Liver (tissue), 9 donors: Measurements from ENCODE around the gene MYH11. TPM values are rescaled to one million over a fixed set of nuclear protein-coding genes. Genes with fewer than 3 reads are reported as not detected.

Source experiments
- DNase-seq: peaks from one replicate; pipeline ENCODE4 v3.0.0-alpha.2; 2017; ENCODE audit warnings: low spot score
- H3K27ac ChIP-seq, 2 donors: one replicate each; pipeline ENCODE4 v1.7.0; 2013; ENCODE audit warnings: inconsistent platforms in 2 of 2, low read length in 2 of 2, control low read depth in 1 of 2, low read depth in 1 of 2, mild to moderate bottlenecking in 1 of 2
- H3K27me3 ChIP-seq, 4 donors: one replicate each; pipeline versions ENCODE4 v1.6.1 to v1.7.0; 2013; ENCODE audit warnings: low read length in 3 of 4, inconsistent platforms in 1 of 4, mild to moderate bottlenecking in 1 of 4, moderate library complexity in 1 of 4; ENCODE audit not compliant: control insufficient read depth in 4 of 4, insufficient read depth in 4 of 4
- H3K36me3 ChIP-seq, 4 donors: one replicate each; pipeline versions ENCODE4 v1.6.1 to v1.7.0; 2013; ENCODE audit warnings: low read length in 3 of 4, mild to moderate bottlenecking in 3 of 4, low read depth in 1 of 4, moderate library complexity in 1 of 4; ENCODE audit not compliant: control insufficient read depth in 4 of 4, insufficient read depth in 3 of 4
- H3K4me1 ChIP-seq, 4 donors: one replicate each; pipeline versions ENCODE4 v1.6.1 to v1.7.0; 2013; ENCODE audit warnings: low read length in 3 of 4, mild to moderate bottlenecking in 3 of 4, moderate library complexity in 1 of 4; ENCODE audit not compliant: control insufficient read depth in 4 of 4, insufficient read depth in 4 of 4
- H3K4me3 ChIP-seq, 3 donors: one replicate each; pipeline versions ENCODE4 v1.6.1 to v1.7.0; 2013; ENCODE audit warnings: low read length in 3 of 3, control low read depth in 1 of 3, low read depth in 1 of 3, mild to moderate bottlenecking in 1 of 3
- H3K9ac ChIP-seq, 2 donors: one replicate each; pipeline ENCODE4 v1.7.0; 2013; ENCODE audit warnings: low read length in 2 of 2, mild to moderate bottlenecking in 2 of 2, moderate library complexity in 2 of 2, control low read depth in 1 of 2, low read depth in 1 of 2
- H3K9me3 ChIP-seq, 4 donors: one replicate each; pipeline versions ENCODE4 v1.6.1 to v1.7.0; 2013; ENCODE audit warnings: low read length in 3 of 4; ENCODE audit not compliant: control insufficient read depth in 4 of 4
- EGR1 ChIP-seq, 2 donors: IDR thresholded peaks; 2 replicates each; pipeline ENCODE4 v1.6.1; 2016 to 2018; ENCODE audit warnings: antibody characterized with exemption in 2 of 2, low read depth in 2 of 2
- FOXA1 ChIP-seq: IDR thresholded peaks from 2 replicates; pipeline ENCODE4 v1.6.1; 2016; ENCODE audit warnings: antibody characterized with exemption
- GABPA ChIP-seq, 2 donors: IDR thresholded peaks in 1 of 2; conservative IDR thresholded peaks in 1 of 2; 2 replicates each; pipeline ENCODE4 v1.6.1; 2016; ENCODE audit warnings: antibody characterized with exemption in 2 of 2, mild to moderate bottlenecking in 1 of 2, moderate library complexity in 1 of 2
- HNF4A ChIP-seq, 2 donors: conservative IDR thresholded peaks; 2 replicates each; pipeline ENCODE4 v1.6.1; 2016; ENCODE audit warnings: antibody characterized with exemption in 2 of 2, mild to moderate bottlenecking in 2 of 2
- HNF4G ChIP-seq: IDR thresholded peaks from 2 replicates; pipeline ENCODE4 v1.6.1; 2016; ENCODE audit warnings: antibody characterized with exemption
- JUND ChIP-seq, 2 donors: IDR thresholded peaks; 2 replicates each; pipeline ENCODE4 v1.6.1; 2016; ENCODE audit warnings: antibody characterized with exemption in 2 of 2
- RAD21 ChIP-seq, 2 donors: IDR thresholded peaks; 2 replicates each; pipeline ENCODE4 v1.6.1; 2016; ENCODE audit warnings: antibody characterized with exemption in 2 of 2, mild to moderate bottlenecking in 2 of 2
- YY1 ChIP-seq: IDR thresholded peaks from 2 replicates; pipeline ENCODE4 v1.6.1; 2016; ENCODE audit warnings: antibody characterized with exemption, mild to moderate bottlenecking
- WGBS: extraction: QIAGEN DNeasy Blood & Tissue Kit; methylation state at CpG from one replicate; pipeline ENCODE4 v1.1.7; 2013; 5-methylcytosine and 5-hydroxymethylcytosine counted together
- polyA plus RNA-seq, 2 donors: library from polyadenylated mRNA; stranded (reverse) in 1 of 2; unstranded in 1 of 2; fragments of 200-250 nt in 1 of 2; fragments of >200 nt in 1 of 2; fragmentation: Nextera tagmentation in 1 of 2; extraction: Ambion mirVana in 1 of 2; gene quantifications; one replicate each; pipeline versions ENCODE4 v1.2.1 to v1.2.3, GENCODE V29; 2013 to 2015
- total RNA-seq, 2 donors: library from RNA; depleted of rRNA; stranded (reverse); fragments of >200 nt; gene quantifications; one replicate each; pipeline ENCODE4 v1.2.3, GENCODE V29; 2014
- TF ChIP-seq, protein P1 (sequence below): IDR thresholded peaks from 2 replicates; pipeline ENCODE4 v1.6.1; 2016; ENCODE audit warnings: antibody characterized with exemption
- TF ChIP-seq, protein P2 (sequence below): IDR thresholded peaks from 2 replicates; pipeline ENCODE4 v1.6.1; 2016; ENCODE audit warnings: antibody characterized with exemption
- TF ChIP-seq, protein P3 (sequence below): IDR thresholded peaks from 2 replicates; pipeline ENCODE4 v1.6.1; 2016; ENCODE audit warnings: antibody characterized with exemption
- TF ChIP-seq, protein P4 (sequence below): IDR thresholded peaks from 2 replicates; pipeline ENCODE4 v1.6.1; 2016; ENCODE audit warnings: antibody characterized with exemption, mild to moderate bottlenecking
- donor health status: healthy.
- donor health status: healthy.
- donor health status: healthy.
- donor health status: healthy.
- donor health status: healthy.

Gene MYH11
- total and polyA plus RNA-seq, 4 donors, result 0.51 to 33.7 (median 4.0) TPM

DNA sequence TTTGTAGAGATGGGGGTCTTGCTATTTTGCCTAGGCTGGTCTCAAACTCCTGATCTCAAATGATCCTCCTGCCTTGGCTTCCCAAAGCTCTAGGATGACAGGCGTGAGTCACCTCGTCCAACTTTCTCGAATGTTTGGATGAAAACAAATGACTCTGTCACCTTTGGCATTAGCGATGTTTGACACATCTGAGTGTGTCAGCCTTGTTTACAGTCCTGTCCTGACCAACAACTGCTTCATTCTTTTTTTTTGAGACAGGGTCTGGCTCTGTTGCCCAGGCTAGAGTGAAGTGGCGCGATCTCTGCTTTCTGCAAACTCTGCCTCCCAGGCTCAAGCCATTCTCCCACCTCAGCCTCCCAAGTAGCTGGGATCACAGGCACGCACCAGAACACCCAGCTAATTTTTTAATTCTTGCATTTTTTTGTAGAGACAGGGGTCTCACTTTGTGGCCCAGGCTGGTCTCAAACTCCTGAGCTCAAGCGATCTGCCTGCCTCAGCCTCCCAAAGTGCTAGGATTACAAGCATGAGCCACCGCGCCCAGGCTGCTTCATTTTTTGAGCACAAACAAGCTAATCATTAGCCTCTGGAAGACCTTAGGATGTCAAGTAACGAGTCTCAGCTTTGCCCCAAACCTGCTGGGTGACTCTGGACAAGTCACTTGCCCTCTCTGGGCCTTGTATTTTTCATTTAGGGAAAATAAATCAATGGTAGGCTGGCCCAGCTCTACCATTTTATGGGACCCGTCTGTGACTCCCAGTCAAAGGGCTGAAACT lies 7.4 kb downstream of the MYH11 start:
- no peak overlapping the region for H3K4me3 ChIP-seq
- DNase-seq, result no peak
- WGBS, result 74% methylated on average over 12 of the region's 12 CpGs

DNA sequence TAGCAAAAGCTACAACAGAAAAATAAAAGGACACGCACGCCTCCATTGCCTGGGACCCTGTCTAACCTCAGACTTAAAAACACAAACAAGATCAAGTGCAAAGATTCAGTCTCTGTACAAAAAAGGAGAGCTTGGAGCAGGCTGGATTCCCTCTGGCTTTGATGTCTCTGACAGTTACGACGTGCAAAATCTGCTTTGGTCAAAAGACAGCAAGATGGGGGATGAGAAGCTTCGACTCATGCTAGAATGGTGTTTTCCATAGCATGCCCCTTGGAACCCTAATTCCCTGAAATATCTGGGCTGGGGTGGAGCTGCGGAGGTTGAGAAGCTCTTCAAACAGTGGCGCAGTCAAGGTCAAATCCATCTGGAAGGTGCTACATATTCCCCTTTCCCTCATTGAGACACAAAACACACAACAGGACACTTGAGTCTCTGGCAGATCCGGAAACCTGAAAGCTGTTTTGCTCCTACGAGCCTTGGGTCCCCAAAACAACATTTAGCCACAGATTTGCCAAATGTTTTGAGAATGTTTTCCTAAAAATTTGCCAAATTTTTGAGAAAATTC lies 9.1 kb downstream of the MYH11 start:
- TF ChIP-seq, protein P1, sequence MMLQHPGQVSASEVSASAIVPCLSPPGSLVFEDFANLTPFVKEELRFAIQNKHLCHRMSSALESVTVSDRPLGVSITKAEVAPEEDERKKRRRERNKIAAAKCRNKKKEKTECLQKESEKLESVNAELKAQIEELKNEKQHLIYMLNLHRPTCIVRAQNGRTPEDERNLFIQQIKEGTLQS, result no peak
- TF ChIP-seq, protein P2, sequence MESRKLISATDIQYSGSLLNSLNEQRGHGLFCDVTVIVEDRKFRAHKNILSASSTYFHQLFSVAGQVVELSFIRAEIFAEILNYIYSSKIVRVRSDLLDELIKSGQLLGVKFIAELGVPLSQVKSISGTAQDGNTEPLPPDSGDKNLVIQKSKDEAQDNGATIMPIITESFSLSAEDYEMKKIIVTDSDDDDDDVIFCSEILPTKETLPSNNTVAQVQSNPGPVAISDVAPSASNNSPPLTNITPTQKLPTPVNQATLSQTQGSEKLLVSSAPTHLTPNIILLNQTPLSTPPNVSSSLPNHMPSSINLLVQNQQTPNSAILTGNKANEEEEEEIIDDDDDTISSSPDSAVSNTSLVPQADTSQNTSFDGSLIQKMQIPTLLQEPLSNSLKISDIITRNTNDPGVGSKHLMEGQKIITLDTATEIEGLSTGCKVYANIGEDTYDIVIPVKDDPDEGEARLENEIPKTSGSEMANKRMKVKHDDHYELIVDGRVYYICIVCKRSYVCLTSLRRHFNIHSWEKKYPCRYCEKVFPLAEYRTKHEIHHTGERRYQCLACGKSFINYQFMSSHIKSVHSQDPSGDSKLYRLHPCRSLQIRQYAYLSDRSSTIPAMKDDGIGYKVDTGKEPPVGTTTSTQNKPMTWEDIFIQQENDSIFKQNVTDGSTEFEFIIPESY, result no peak
- TF ChIP-seq EGR1 (IDR thresholded peaks at IDR 0.05; ENCODE audit: low read depth in 2 of 2), result no peak
- TF ChIP-seq JUND (IDR thresholded peaks at IDR 0.05), result no peak
- TF ChIP-seq FOXA1, result no peak
- TF ChIP-seq HNF4A (conservative IDR thresholded peaks at IDR 0.05), result no peak
- peaks cover 0 to 5% (median 0%) of the 10 kb centered on the region in 4 donors for H3K27me3 ChIP-seq
- WGBS, result 70% methylated on average over 9 of the region's 9 CpGs
- H3K27ac ChIP-seq, result no peak overlapping the region
- no peak overlapping the region for H3K4me3 ChIP-seq
- no peak for DNase-seq
- H3K9me3 ChIP-seq, result no peaks in the 10 kb centered on the region
- H3K9ac ChIP-seq, result no peak overlapping the region
- no peaks in the 10 kb centered on the region for H3K36me3 ChIP-seq
- no peaks in the 10 kb centered on the region for H3K4me1 ChIP-seq

More for the DNA sequence above, 7.4 kb downstream of the MYH11 start:
- no peak overlapping the region for H3K9ac ChIP-seq
- H3K27me3 ChIP-seq, result peaks cover 0 to 5% (median 0%) of the 10 kb centered on the region in 4 donors
- TF ChIP-seq YY1 (no peak), HNF4G (no peak), GABPA (IDR thresholded peaks at IDR 0.05 in 1 of 2, conservative IDR thresholded peaks at IDR 0.05 in 1 of 2) (no peak), RAD21 (IDR thresholded peaks at IDR 0.05) (no peak), EGR1 (IDR thresholded peaks at IDR 0.05; ENCODE audit: low read depth in 2 of 2) (no peak), JUND (IDR thresholded peaks at IDR 0.05) (no peak), FOXA1 (no peak)
- TF ChIP-seq, protein P2, result no peak
- TF ChIP-seq, protein P3, sequence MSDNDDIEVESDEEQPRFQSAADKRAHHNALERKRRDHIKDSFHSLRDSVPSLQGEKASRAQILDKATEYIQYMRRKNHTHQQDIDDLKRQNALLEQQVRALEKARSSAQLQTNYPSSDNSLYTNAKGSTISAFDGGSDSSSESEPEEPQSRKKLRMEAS, result no peak
- TF ChIP-seq, protein P4, sequence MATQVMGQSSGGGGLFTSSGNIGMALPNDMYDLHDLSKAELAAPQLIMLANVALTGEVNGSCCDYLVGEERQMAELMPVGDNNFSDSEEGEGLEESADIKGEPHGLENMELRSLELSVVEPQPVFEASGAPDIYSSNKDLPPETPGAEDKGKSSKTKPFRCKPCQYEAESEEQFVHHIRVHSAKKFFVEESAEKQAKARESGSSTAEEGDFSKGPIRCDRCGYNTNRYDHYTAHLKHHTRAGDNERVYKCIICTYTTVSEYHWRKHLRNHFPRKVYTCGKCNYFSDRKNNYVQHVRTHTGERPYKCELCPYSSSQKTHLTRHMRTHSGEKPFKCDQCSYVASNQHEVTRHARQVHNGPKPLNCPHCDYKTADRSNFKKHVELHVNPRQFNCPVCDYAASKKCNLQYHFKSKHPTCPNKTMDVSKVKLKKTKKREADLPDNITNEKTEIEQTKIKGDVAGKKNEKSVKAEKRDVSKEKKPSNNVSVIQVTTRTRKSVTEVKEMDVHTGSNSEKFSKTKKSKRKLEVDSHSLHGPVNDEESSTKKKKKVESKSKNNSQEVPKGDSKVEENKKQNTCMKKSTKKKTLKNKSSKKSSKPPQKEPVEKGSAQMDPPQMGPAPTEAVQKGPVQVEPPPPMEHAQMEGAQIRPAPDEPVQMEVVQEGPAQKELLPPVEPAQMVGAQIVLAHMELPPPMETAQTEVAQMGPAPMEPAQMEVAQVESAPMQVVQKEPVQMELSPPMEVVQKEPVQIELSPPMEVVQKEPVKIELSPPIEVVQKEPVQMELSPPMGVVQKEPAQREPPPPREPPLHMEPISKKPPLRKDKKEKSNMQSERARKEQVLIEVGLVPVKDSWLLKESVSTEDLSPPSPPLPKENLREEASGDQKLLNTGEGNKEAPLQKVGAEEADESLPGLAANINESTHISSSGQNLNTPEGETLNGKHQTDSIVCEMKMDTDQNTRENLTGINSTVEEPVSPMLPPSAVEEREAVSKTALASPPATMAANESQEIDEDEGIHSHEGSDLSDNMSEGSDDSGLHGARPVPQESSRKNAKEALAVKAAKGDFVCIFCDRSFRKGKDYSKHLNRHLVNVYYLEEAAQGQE, result no peak
- H3K36me3 ChIP-seq, result no peaks in the 10 kb centered on the region
- no peak overlapping the region for H3K27ac ChIP-seq
- H3K4me1 ChIP-seq, result no peaks in the 10 kb centered on the region
- no peaks in the 10 kb centered on the region for H3K9me3 ChIP-seq
